ENCODE measurements around the gene DHX38.
A peak's percentile ranks its signal among the peaks of the same experiment; 100 is the strongest.

Gene DHX38

DNA sequence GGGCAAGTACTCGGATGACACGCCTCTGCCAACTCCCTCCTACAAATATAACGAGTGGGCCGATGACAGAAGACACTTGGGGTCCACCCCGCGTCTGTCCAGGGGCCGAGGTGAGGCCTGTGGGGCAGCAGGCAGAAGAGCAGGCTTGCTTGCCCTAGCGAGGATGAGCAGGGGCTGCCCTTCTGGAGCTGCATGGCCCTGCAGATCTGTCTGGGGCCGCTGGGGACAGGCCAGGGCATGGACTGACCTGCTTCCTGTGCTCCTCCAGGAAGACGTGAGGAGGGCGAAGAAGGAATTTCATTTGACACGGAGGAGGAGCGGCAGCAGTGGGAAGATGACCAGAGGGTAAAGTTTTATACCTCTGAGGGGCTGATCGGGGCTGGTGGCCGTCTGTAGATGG, 5.3 kb downstream of the DHX38 start:
- ChIA-PET CTCF (interaction anchor here (1.3 kb wide), 1 partner anchor 28 kb away, joined by 3 read pairs; no protein-coding TSS in a partner anchor), POLR2A (no interaction called here)
- TF ChIP-seq SP1 (IDR thresholded peaks at IDR 0.05) (no peak), SUZ12 (IDR thresholded peaks at IDR 0.05) (no peak), NFRKB (IDR thresholded peaks at IDR 0.05) (no peak), LEF1 (IDR thresholded peaks at IDR 0.05; ENCODE audit: borderline replicate concordance) (no peak), ARNT (IDR thresholded peaks at IDR 0.05) (no peak), TARDBP (IDR thresholded peaks at IDR 0.05) (no peak), CTBP1 (IDR thresholded peaks at IDR 0.05; ENCODE audit: borderline replicate concordance) (no peak)
- no peak for DNase-seq (ENCODE audit: extremely low spot score)

DNA sequence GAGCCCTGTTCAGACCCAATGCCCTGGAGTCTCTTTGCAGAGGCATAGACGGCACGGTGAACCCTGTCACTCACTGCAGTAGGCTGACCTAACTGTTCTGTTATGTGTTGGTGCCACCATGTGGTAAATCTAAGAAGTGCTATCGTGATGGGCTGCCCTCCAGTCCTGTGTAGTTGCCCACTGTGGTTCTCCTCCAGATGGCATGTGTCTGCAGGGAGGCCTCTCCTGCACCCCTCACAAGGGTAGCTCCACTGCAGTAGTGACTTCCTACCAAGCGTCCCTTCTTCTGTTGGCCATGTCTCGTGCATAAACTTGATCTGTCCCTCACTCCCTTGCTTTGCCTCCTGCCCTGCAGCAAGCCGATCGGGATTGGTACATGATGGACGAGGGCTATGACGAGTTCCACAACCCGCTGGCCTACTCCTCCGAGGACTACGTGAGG, 5.8 kb downstream of the DHX38 start:
- TF ChIP-seq FOXK2 (IDR thresholded peaks at IDR 0.05) = no peak
- TF ChIP-seq, protein P1, sequence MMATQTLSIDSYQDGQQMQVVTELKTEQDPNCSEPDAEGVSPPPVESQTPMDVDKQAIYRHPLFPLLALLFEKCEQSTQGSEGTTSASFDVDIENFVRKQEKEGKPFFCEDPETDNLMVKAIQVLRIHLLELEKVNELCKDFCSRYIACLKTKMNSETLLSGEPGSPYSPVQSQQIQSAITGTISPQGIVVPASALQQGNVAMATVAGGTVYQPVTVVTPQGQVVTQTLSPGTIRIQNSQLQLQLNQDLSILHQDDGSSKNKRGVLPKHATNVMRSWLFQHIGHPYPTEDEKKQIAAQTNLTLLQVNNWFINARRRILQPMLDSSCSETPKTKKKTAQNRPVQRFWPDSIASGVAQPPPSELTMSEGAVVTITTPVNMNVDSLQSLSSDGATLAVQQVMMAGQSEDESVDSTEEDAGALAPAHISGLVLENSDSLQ (IDR thresholded peaks at IDR 0.05) = peak; percentile 93
- no peak for TF ChIP-seq ELF4 (IDR thresholded peaks at IDR 0.05)
- peak; percentile 70 for DNase-seq (ENCODE audit: extremely low spot score)
- ChIA-PET CTCF (interaction anchor here (1.3 kb wide), 1 partner anchor 28 kb away, joined by 3 read pairs; no protein-coding TSS in a partner anchor), POLR2A (no interaction called here)

DNA sequence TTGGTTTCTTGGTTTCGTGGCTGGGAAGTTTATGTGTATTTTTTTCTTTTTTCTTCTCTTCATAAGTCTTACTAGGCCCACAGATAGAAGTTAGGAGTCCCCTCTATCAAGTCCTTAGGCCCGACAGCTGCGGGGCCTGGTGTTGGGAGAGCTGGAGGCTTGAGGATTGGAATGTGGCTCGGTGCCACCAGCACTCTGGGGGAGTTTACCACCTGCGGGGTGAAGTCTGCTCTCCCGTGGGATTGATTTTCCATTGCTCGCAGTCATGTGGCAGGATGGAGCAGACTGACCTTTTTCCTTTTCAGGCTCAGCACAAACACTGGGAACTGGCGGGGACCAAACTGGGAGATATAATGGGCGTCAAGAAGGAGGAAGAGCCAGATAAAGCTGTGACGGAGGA, 7.5 kb downstream of the DHX38 start:
- TF ChIP-seq L3MBTL2 (conservative IDR thresholded peaks at IDR 0.05) (no peak), LEF1 (IDR thresholded peaks at IDR 0.05; ENCODE audit: borderline replicate concordance) (no peak), SUZ12 (IDR thresholded peaks at IDR 0.05) (no peak), TARDBP (IDR thresholded peaks at IDR 0.05) (no peak), ARNT (IDR thresholded peaks at IDR 0.05) (no peak), HDGF (IDR thresholded peaks at IDR 0.05; ENCODE audit: borderline replicate concordance) (no peak), BHLHE40 (IDR thresholded peaks at IDR 0.05; ENCODE audit: borderline replicate concordance) (no peak), FOXA1 (IDR thresholded peaks at IDR 0.05) (no peak)
- POLR2A ChIA-PET = interaction anchor here (1.0 kb wide), 1 partner anchor 8 kb away, joined by 3 read pairs; the partner anchor contains the start of genes DHX38 and TXNL4B
- no peak for DNase-seq (ENCODE audit: extremely low spot score)
- CTCF ChIA-PET = no interaction called here

DNA sequence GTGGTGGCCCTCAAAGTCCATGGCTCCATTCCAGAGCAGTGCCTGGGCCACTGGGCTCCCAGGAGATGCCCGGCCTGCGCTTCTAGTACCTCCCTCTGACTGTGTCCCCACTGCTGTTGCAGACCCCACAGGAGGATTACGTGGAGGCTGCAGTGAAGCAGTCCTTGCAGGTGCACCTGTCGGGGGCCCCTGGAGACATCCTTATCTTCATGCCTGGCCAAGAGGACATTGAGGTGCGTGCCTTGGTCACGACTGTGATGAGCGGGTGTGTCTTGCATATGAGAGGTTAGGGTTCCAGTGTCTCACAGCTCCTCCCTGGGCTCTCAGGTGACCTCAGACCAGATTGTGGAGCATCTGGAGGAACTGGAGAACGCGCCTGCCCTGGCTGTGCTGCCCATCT, 11.3 kb downstream of the DHX38 start:
- POLR2A ChIA-PET = interaction anchor here (2.7 kb wide), 1 partner anchor 11 kb away, joined by 12 read pairs; the partner anchor contains the start of genes DHX38 and TXNL4B

DNA sequence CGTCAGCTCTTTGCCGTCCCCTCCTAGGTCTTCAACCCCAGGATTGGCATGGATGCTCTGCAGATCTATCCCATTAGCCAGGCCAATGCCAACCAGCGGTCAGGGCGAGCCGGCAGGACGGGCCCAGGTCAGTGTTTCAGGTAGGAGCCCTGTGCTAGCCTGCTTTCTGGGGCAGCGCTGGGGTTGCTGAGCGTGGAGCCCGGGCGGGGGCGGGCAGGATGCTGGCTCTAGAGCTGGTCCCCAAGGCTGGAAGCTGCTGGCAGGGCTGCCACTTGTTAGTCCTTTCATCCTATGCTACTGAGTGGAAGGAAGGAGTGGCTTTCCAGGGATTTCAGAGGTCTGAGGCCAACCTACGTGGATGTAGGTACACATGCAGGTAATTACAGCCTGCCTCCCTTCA, 12.3 kb downstream of the DHX38 start:
- TF ChIP-seq, protein P1 (IDR thresholded peaks at IDR 0.05) = no peak
- POLR2A ChIA-PET = interaction anchor here (0.5 kb wide), 1 partner anchor 1285 kb away, joined by 3 read pairs; no protein-coding TSS in a partner anchor
- CTCF ChIA-PET = no interaction called here

More for the DNA sequence above, 11.3 kb downstream of the DHX38 start:
- CTCF ChIA-PET = no interaction called here
- no peak for DNase-seq (ENCODE audit: extremely low spot score)
- TF ChIP-seq FOXM1 (IDR thresholded peaks at IDR 0.05; ENCODE audit: borderline replicate concordance) (no peak), SUZ12 (IDR thresholded peaks at IDR 0.05) (no peak), BHLHE40 (IDR thresholded peaks at IDR 0.05; ENCODE audit: borderline replicate concordance) (no peak), SP1 (IDR thresholded peaks at IDR 0.05) (no peak), LEF1 (IDR thresholded peaks at IDR 0.05; ENCODE audit: borderline replicate concordance) (no peak), NFRKB (IDR thresholded peaks at IDR 0.05) (no peak), HDGF (IDR thresholded peaks at IDR 0.05; ENCODE audit: borderline replicate concordance) (no peak), L3MBTL2 (conservative IDR thresholded peaks at IDR 0.05) (no peak), TARDBP (IDR thresholded peaks at IDR 0.05) (no peak)

DNA sequence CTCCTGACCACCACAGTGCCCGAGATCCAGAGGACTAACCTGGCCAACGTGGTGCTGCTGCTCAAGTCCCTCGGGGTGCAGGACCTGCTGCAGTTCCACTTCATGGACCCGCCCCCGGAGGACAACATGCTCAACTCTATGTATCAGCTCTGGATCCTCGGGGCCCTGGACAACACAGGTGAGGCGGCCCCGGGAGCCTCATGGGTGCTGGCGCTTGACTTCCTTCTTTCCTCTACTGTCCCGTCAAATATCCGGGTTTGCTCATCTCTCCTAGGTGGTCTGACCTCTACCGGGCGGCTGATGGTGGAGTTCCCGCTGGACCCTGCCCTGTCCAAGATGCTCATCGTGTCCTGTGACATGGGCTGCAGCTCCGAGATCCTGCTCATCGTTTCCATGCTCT, 13.7 kb downstream of the DHX38 start:
- ChIA-PET POLR2A (no interaction called here), CTCF (no interaction called here)
- no peak for DNase-seq (ENCODE audit: extremely low spot score)
- TF ChIP-seq SUZ12 (IDR thresholded peaks at IDR 0.05) (no peak), ZNF384 (IDR thresholded peaks at IDR 0.05) (no peak), NFRKB (IDR thresholded peaks at IDR 0.05) (no peak), FOXK2 (IDR thresholded peaks at IDR 0.05) (no peak), FOXA1 (IDR thresholded peaks at IDR 0.05) (no peak), TARDBP (IDR thresholded peaks at IDR 0.05) (no peak), L3MBTL2 (conservative IDR thresholded peaks at IDR 0.05) (no peak), ELF4 (IDR thresholded peaks at IDR 0.05) (no peak), BHLHE40 (IDR thresholded peaks at IDR 0.05; ENCODE audit: borderline replicate concordance) (no peak), HDGF (IDR thresholded peaks at IDR 0.05; ENCODE audit: borderline replicate concordance) (no peak), SP1 (IDR thresholded peaks at IDR 0.05) (no peak), LEF1 (IDR thresholded peaks at IDR 0.05; ENCODE audit: borderline replicate concordance) (no peak)

More for the DNA sequence above, 12.3 kb downstream of the DHX38 start:
- no peak for DNase-seq (ENCODE audit: extremely low spot score)

DNA sequence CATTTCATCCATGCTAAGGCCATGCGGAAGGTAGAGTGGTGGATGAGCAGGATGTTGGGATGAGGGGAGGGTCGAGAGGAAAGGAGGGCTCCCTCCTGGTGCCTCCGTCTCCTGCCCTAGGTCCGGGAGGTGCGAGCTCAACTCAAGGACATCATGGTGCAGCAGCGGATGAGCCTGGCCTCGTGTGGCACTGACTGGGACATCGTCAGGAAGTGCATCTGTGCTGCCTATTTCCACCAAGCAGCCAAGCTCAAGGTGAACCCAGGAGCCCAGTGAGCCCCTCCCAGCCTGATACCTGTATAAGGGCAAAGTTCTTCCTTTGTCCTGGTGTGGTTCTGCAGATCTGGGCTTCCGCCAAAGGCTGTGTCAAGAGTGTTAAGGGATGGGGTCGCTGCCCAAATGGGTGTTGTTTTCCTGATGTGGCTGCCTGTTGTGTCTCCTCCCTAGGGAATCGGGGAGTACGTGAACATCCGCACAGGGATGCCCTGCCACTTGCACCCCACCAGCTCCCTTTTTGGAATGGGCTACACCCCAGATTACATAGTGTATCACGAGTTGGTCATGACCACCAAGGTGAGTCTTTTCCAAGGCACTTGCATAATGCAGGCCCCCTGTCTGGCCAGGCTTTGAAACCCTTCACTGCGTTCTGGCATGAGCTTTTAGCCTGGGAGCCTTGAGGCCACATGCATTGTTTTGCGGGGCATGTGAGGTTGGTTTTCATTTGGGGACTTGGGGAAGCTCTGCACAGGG, 14.9 kb downstream of the DHX38 start:
- no peak for DNase-seq (ENCODE audit: extremely low spot score)
- CTCF ChIA-PET = no interaction called here
- POLR2A ChIA-PET = no interaction called here
- TF ChIP-seq TARDBP (IDR thresholded peaks at IDR 0.05) (no peak), L3MBTL2 (conservative IDR thresholded peaks at IDR 0.05) (no peak), SP1 (IDR thresholded peaks at IDR 0.05) (no peak), FOXK2 (IDR thresholded peaks at IDR 0.05) (no peak), HDGF (IDR thresholded peaks at IDR 0.05; ENCODE audit: borderline replicate concordance) (no peak), SUZ12 (IDR thresholded peaks at IDR 0.05) (no peak), CTBP1 (IDR thresholded peaks at IDR 0.05; ENCODE audit: borderline replicate concordance) (no peak), BHLHE40 (IDR thresholded peaks at IDR 0.05; ENCODE audit: borderline replicate concordance) (no peak), NFRKB (IDR thresholded peaks at IDR 0.05) (no peak), LEF1 (IDR thresholded peaks at IDR 0.05; ENCODE audit: borderline replicate concordance) (no peak), FOXA1 (IDR thresholded peaks at IDR 0.05) (no peak), ARNT (IDR thresholded peaks at IDR 0.05) (no peak), ZNF384 (IDR thresholded peaks at IDR 0.05) (no peak)
- TF ChIP-seq, protein P1 (IDR thresholded peaks at IDR 0.05) = no peak
